Measurements from ENCODE around the gene CSRNP3. TPM values are rescaled to one million over a fixed set of nuclear protein-coding genes. Genes with fewer than 3 reads are reported as not detected.
A peak's percentile ranks its signal among the peaks of the same experiment; 100 is the strongest.

The CSRNP3 gene
- total RNA-seq, 2 donors from 2014 or later, result 8.3 to 16.1 TPM

DNA sequence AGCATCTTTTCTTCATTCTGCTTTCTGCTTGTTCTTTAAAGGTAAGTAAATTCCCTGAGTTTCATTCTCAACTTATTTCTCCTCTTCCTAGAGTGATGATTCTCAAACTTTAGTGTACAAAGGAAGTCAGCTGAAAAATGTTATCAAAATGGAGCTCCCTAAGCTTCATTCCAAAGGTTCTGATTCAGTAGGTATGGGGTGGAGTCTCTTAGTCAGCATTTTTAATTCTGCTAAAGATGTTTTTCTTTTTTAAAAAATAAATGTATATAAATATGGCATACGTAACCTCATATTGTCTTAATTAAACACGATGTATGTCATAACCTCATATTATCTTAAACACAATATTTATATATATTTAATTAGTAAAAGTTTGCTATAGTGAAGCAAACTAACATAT is 3.1 kb upstream of the CSRNP3 start:
- Mint-ChIP-seq H3K9me3 (no peaks in the 10 kb centered on the region), H3K4me1 (peaks cover 12% of the 10 kb centered on the region), H3K27ac (no peak overlapping the region), H3K36me3 (ENCODE audit: low read depth) (no peaks in the 10 kb centered on the region), H3K4me3 (no peak overlapping the region), H3K27me3 (ENCODE audit: insufficient read depth) (no peaks in the 10 kb centered on the region)
- no peak overlapping the region for H3K4me3 ChIP-seq (ENCODE audit: low read length)
- no peaks in the 10 kb centered on the region for H3K27me3 ChIP-seq (ENCODE audit: control insufficient read depth, insufficient read depth, low read length, poor library complexity, severe bottlenecking)
- H3K9me3 ChIP-seq (ENCODE audit: control insufficient read depth, low read length), result no peaks in the 10 kb centered on the region
- no peaks in the 10 kb centered on the region for H3K36me3 ChIP-seq (ENCODE audit: control insufficient read depth, insufficient read depth, low read length)
- H3K9ac ChIP-seq (ENCODE audit: extremely low read depth, low read length, poor library complexity, severe bottlenecking), result no peak overlapping the region
- TF ChIP-seq, protein P1, sequence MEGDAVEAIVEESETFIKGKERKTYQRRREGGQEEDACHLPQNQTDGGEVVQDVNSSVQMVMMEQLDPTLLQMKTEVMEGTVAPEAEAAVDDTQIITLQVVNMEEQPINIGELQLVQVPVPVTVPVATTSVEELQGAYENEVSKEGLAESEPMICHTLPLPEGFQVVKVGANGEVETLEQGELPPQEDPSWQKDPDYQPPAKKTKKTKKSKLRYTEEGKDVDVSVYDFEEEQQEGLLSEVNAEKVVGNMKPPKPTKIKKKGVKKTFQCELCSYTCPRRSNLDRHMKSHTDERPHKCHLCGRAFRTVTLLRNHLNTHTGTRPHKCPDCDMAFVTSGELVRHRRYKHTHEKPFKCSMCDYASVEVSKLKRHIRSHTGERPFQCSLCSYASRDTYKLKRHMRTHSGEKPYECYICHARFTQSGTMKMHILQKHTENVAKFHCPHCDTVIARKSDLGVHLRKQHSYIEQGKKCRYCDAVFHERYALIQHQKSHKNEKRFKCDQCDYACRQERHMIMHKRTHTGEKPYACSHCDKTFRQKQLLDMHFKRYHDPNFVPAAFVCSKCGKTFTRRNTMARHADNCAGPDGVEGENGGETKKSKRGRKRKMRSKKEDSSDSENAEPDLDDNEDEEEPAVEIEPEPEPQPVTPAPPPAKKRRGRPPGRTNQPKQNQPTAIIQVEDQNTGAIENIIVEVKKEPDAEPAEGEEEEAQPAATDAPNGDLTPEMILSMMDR (conservative IDR thresholded peaks at IDR 0.05), result no peak
- H3K4me1 ChIP-seq (ENCODE audit: control insufficient read depth, insufficient read depth, low read length), result no peaks in the 10 kb centered on the region
- DNase-seq, result no peak
- no CpG with 5 or more reads among the region's 2 CpGs for WGBS, 2 experiments (ENCODE audit: insufficient coverage in 1 of 2, insufficient read length in 1 of 2)
- no peak overlapping the region for H3K27ac ChIP-seq (ENCODE audit: low read depth, low read length)

DNA sequence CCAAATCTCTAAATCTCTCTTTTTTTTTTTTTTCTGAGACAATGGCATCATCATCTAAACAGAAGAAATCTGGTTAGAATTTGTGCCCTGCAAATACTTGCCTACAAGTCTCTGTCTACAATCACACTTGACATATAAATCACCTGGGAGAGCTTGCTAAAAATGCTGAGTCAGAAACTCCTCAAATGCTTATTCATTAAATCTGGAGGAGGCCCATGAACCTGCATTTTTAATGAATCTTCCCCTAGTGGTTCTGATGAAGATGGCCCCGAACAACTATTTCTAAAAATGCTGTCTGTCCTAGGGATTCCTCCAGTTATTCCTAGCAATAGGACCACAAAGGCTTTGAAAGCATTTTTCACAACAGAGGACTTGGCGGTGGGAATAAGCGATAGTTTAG is 1.6 kb upstream of the CSRNP3 start:
- H3K27ac ChIP-seq (ENCODE audit: low read depth, low read length), result no peak overlapping the region
- no peaks in the 10 kb centered on the region for H3K9me3 ChIP-seq (ENCODE audit: control insufficient read depth, low read length)
- H3K9ac ChIP-seq (ENCODE audit: extremely low read depth, low read length, poor library complexity, severe bottlenecking), result no peak overlapping the region
- H3K27me3 ChIP-seq (ENCODE audit: control insufficient read depth, insufficient read depth, low read length, poor library complexity, severe bottlenecking), result no peaks in the 10 kb centered on the region
- Mint-ChIP-seq H3K27ac (no peak overlapping the region), H3K9me3 (no peaks in the 10 kb centered on the region), H3K36me3 (ENCODE audit: low read depth) (no peaks in the 10 kb centered on the region), H3K27me3 (ENCODE audit: insufficient read depth) (no peaks in the 10 kb centered on the region), H3K4me1 (peaks cover 16% of the 10 kb centered on the region), H3K4me3 (no peak overlapping the region)
- DNase-seq, result no peak
- 93 to 95% methylated on average over 3 of the region's 3 CpGs for WGBS, 2 experiments (ENCODE audit: insufficient coverage in 1 of 2, insufficient read length in 1 of 2)
- H3K4me1 ChIP-seq (ENCODE audit: control insufficient read depth, insufficient read depth, low read length), result no peaks in the 10 kb centered on the region
- no peaks in the 10 kb centered on the region for H3K36me3 ChIP-seq (ENCODE audit: control insufficient read depth, insufficient read depth, low read length)
- H3K4me3 ChIP-seq (ENCODE audit: low read length), result no peak overlapping the region
- TF ChIP-seq, protein P1 (conservative IDR thresholded peaks at IDR 0.05), result peak; percentile 51

DNA sequence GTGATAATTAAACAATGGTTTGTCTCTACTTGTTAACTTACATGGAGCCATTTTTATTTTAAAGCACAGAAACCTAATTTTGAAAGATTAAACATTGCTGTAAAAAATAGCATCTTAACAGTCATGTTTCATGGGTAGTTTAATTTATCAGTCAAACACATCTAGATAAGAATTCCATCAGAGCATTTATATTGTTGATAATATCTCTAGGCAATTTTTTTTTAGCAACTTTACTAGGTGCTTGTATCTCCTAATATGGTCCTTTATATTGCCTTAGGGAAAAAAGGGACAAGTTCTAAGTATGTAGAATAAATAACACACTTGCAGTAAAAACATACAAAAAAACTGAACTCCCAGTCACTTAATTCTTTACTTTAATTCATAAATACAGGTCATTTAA is 863 bp downstream of the CSRNP3 start:
- no peaks in the 10 kb centered on the region for H3K36me3 Mint-ChIP-seq (ENCODE audit: low read depth)
- no peak for DNase-seq
- Histone ChIP-seq H3K27me3 (ENCODE audit: control insufficient read depth, insufficient read depth, low read length, poor library complexity, severe bottlenecking) (no peaks in the 10 kb centered on the region), H3K4me1 (ENCODE audit: control insufficient read depth, insufficient read depth, low read length) (no peaks in the 10 kb centered on the region), H3K27ac (ENCODE audit: low read depth, low read length) (no peak overlapping the region), H3K9ac (ENCODE audit: extremely low read depth, low read length, poor library complexity, severe bottlenecking) (peak overlapping the region; percentile 43), H3K36me3 (ENCODE audit: control insufficient read depth, insufficient read depth, low read length) (no peaks in the 10 kb centered on the region), H3K4me3 (ENCODE audit: low read length) (peak overlapping the region; percentile 86), H3K9me3 (ENCODE audit: control insufficient read depth, low read length) (no peaks in the 10 kb centered on the region)
- H3K27ac Mint-ChIP-seq, result no peak overlapping the region
- no peaks in the 10 kb centered on the region for H3K9me3 Mint-ChIP-seq
- peaks cover 21% of the 10 kb centered on the region for H3K4me1 Mint-ChIP-seq
- peak overlapping the region; percentile 70 for H3K4me3 Mint-ChIP-seq
- TF ChIP-seq, protein P1 (conservative IDR thresholded peaks at IDR 0.05), result no peak
- no peaks in the 10 kb centered on the region for H3K27me3 Mint-ChIP-seq (ENCODE audit: insufficient read depth)

Data from endodermal cell (in vitro differentiated cells).